HG02642 (cell line): ENCODE data around the gene PRDM7.
"Not testable (repeated sequence)": the region's sequence is repeated elsewhere in the genome, so short reads cannot be mapped to it uniquely, and the experiment has no call there.

Experiments used
- ATAC-seq: cut with Tn5 transposase; IDR thresholded peaks from one replicate; pipeline ENCODE4 v1.9.1; 2021; ENCODE audit warnings: mild to moderate bottlenecking; ENCODE audit not compliant: unreplicated experiment, poor library complexity

The PRDM7 gene

GRCh38 chr16:90077240-90077756 lies at the start of gene PRDM7:
Gene PRDM7, minus strand, starts transcription at chr16:90077331. Its CDS starts 1,421 bp downstream, at chr16:90075910.
- ATAC-seq: no peak

GRCh38 chr16:90121846-90122245 lies 44.7 kb upstream of the PRDM7 start:
- ATAC-seq: not testable (repeated sequence)

- ATAC-seq: not testable (repeated sequence)
These were observed 30.5 kb upstream of the PRDM7 start for GRCh38 chr16:90107617-90108016.

- not testable (repeated sequence) for ATAC-seq
These were observed 29.9 kb upstream of the PRDM7 start for GRCh38 chr16:90107060-90107459.

GRCh38 chr16:90106271-90106670 lies 29.1 kb upstream of the PRDM7 start:
- ATAC-seq: not testable (repeated sequence)

- not testable (repeated sequence) for ATAC-seq
These were observed 27.6 kb upstream of the PRDM7 start for GRCh38 chr16:90104725-90105124.

- ATAC-seq: not testable (repeated sequence)
These were observed 25.2 kb upstream of the PRDM7 start for GRCh38 chr16:90102086-90102884.

GRCh38 chr16:90101332-90101731 lies 24.2 kb upstream of the PRDM7 start:
- not testable (repeated sequence) for ATAC-seq

- ATAC-seq: not testable (repeated sequence)
These were observed 23.7 kb upstream of the PRDM7 start for GRCh38 chr16:90100790-90101189.

- ATAC-seq: not testable (repeated sequence)
These were observed 23.1 kb upstream of the PRDM7 start for GRCh38 chr16:90100229-90100628.

- not testable (repeated sequence) for ATAC-seq
These were observed 21.8 kb upstream of the PRDM7 start for GRCh38 chr16:90098936-90099335.

- ATAC-seq: not testable (repeated sequence)
These were observed 20.0 kb upstream of the PRDM7 start for GRCh38 chr16:90097010-90097684.

GRCh38 chr16:90094791-90095190 lies 17.7 kb upstream of the PRDM7 start:
- not testable (repeated sequence) for ATAC-seq

GRCh38 chr16:90094296-90094695 lies 17.2 kb upstream of the PRDM7 start:
- ATAC-seq: not testable (repeated sequence)

- not testable (repeated sequence) for ATAC-seq
These were observed 16.7 kb upstream of the PRDM7 start for GRCh38 chr16:90093799-90094198.

GRCh38 chr16:90092781-90093180 lies 15.7 kb upstream of the PRDM7 start:
- ATAC-seq: not testable (repeated sequence)

GRCh38 chr16:90084215-90084950 lies 7.3 kb upstream of the PRDM7 start:
- ATAC-seq: no peak

GRCh38 chr16:90083139-90083538 lies 6.0 kb upstream of the PRDM7 start:
- no peak for ATAC-seq

- ATAC-seq: no peak
These were observed 4.5 kb upstream of the PRDM7 start for GRCh38 chr16:90081606-90081970.

- no peak for ATAC-seq
These were observed 1.4 kb upstream of the PRDM7 start for GRCh38 chr16:90078579-90078895.
